ENCODE results near the gene COL1A1. TPM values are rescaled to one million over a fixed set of nuclear protein-coding genes. Genes with fewer than 3 reads are reported as not detected.

COL1A1 gene
- total RNA-seq, 1 experiment from 2014 or later = 104 TPM

DNA sequence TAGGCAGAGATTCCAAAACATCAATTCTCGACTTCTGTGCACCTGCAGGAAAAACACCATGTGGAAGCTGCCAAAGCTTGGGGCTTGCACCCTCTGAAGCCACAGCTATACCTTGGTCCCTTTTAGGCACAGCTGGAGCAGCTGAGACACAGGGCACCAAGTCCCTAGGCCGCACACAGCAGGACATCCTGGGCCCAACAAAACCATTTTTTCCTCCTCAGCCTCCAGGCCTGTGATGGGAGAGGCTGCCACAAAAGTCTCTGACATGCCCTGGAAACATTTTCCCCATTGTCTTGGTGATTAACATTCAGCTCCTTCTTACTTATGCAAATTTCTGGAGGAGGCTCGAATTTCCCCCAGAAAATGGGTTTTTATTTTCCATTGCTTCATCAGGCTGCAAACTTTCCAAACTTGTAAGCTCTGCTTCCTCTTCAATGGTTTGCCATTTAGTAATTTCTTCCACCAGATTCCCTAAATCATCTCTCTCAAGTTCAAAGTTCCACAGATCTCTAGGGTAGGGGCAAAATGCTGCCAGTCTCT lies 24.3 kb upstream of the COL1A1 start:
- Histone ChIP-seq H2BK12ac (ENCODE audit: insufficient read length, low read depth, low read length) (no peak overlapping the region), H4K91ac (ENCODE audit: insufficient read length, low read depth, low read length) (no peak overlapping the region), H3K27ac (ENCODE audit: insufficient read length, low read depth, low read length) (no peak overlapping the region), H3T11ph (ENCODE audit: low read length) (no peak overlapping the region), H2BK5ac (ENCODE audit: insufficient read length, low read length) (no peak overlapping the region), H3K14ac (ENCODE audit: insufficient read depth, low read length) (no peak overlapping the region), H3K56ac (ENCODE audit: insufficient read length, low read depth, low read length) (no peak overlapping the region), H3K23ac (ENCODE audit: insufficient read length, low read depth, low read length) (no peak overlapping the region), H3K79me2 (ENCODE audit: insufficient read depth, low read length) (no peaks in the 10 kb centered on the region), H3K23me2 (ENCODE audit: insufficient read length, low read depth, low read length, poor library complexity, severe bottlenecking) (no peaks in the 10 kb centered on the region), H2AFZ (ENCODE audit: low read length) (no peak overlapping the region), H3K9ac (ENCODE audit: extremely low read depth, insufficient read length, low read length) (no peak overlapping the region), H3K79me1 (ENCODE audit: insufficient read depth, low read depth, low read length, poor library complexity, severe bottlenecking) (no peaks in the 10 kb centered on the region), H3K4ac (ENCODE audit: low read depth, low read length) (no peak overlapping the region), H4K8ac (replicated peaks; ENCODE audit: insufficient read length, low read depth, low read length) (no peak overlapping the region), H3K4me1 (ENCODE audit: insufficient read depth, low read length) (no peaks in the 10 kb centered on the region), H3K27me3 (ENCODE audit: insufficient read depth, low read length) (no peaks in the 10 kb centered on the region), H3K18ac (ENCODE audit: insufficient read length, low read depth, low read length) (no peak overlapping the region), H3K9me3 (ENCODE audit: control insufficient read depth, low read depth, low read length) (peaks cover 8% of the 10 kb centered on the region), H2BK20ac (ENCODE audit: low read depth, low read length, poor library complexity, severe bottlenecking) (no peak overlapping the region), H2BK15ac (ENCODE audit: low read depth, low read length) (no peak overlapping the region), H3K4me2 (ENCODE audit: insufficient read depth, insufficient read length, low read length) (no peak overlapping the region), H2AK5ac (ENCODE audit: insufficient read length, low read length) (no peak overlapping the region), H2BK120ac (ENCODE audit: low read depth, low read length, poor library complexity, severe bottlenecking) (no peak overlapping the region), H4K5ac (ENCODE audit: insufficient read length, low read depth, low read length) (no peak overlapping the region), H4K20me1 (ENCODE audit: control insufficient read depth, insufficient read depth, insufficient read length) (no peaks in the 10 kb centered on the region)
- Mint-ChIP-seq H3K9me3 (peaks cover 33% of the 10 kb centered on the region in 2 experiments), H3K27me3 (ENCODE audit: low read depth) (peaks cover 19% of the 10 kb centered on the region), H3K4me1 (peaks cover 7 to 11% of the 10 kb centered on the region in 2 experiments; a peak in 3 of 4 replicates), H3K36me3 (ENCODE audit: insufficient read depth in 1 of 3, low read depth in 3 of 3) (peaks cover 8 to 19% (median 13%) of the 10 kb centered on the region in 3 experiments; a peak in 6 of 7 replicates), H3K27ac (no peak overlapping the region), H3K4me3 (no peak overlapping the region)
- TF ChIP-seq, protein P1, sequence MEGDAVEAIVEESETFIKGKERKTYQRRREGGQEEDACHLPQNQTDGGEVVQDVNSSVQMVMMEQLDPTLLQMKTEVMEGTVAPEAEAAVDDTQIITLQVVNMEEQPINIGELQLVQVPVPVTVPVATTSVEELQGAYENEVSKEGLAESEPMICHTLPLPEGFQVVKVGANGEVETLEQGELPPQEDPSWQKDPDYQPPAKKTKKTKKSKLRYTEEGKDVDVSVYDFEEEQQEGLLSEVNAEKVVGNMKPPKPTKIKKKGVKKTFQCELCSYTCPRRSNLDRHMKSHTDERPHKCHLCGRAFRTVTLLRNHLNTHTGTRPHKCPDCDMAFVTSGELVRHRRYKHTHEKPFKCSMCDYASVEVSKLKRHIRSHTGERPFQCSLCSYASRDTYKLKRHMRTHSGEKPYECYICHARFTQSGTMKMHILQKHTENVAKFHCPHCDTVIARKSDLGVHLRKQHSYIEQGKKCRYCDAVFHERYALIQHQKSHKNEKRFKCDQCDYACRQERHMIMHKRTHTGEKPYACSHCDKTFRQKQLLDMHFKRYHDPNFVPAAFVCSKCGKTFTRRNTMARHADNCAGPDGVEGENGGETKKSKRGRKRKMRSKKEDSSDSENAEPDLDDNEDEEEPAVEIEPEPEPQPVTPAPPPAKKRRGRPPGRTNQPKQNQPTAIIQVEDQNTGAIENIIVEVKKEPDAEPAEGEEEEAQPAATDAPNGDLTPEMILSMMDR (conservative IDR thresholded peaks at IDR 0.05) = no peak
- WGBS (ENCODE audit: extremely low coverage, insufficient read length, low lambda C conversion rate) = no CpG with 5 or more reads among the region's 3 CpGs
- no peak for DNase-seq

Measured in H9 (cell line).